Measurements from ENCODE around the gene UBE2J1.

DNA sequence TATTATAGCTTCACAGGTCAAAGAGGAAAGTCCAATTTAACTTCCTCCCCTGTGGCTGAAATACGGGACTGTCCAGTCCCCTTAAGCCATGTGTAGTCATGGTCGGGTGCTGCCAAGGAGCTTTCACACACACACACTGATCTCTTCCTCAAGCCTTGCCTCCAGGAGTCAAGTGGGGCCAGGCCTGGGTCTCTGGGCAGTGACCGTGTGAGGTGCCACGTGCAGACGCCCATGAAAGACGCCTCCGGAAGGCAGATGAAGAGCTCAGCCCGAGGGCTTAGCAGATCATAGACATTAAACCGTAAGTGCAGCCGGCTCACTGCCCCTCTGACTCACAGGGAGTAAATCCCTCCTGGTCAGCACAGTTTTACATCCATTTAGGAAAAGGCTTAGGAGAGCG is 41.6 kb downstream of the UBE2J1 start:
- TF ChIP-seq, protein P1, sequence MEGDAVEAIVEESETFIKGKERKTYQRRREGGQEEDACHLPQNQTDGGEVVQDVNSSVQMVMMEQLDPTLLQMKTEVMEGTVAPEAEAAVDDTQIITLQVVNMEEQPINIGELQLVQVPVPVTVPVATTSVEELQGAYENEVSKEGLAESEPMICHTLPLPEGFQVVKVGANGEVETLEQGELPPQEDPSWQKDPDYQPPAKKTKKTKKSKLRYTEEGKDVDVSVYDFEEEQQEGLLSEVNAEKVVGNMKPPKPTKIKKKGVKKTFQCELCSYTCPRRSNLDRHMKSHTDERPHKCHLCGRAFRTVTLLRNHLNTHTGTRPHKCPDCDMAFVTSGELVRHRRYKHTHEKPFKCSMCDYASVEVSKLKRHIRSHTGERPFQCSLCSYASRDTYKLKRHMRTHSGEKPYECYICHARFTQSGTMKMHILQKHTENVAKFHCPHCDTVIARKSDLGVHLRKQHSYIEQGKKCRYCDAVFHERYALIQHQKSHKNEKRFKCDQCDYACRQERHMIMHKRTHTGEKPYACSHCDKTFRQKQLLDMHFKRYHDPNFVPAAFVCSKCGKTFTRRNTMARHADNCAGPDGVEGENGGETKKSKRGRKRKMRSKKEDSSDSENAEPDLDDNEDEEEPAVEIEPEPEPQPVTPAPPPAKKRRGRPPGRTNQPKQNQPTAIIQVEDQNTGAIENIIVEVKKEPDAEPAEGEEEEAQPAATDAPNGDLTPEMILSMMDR (tag by site-specific recombination; IDR thresholded peaks at IDR 0.05), result no peak
- TF ChIP-seq KLF8 (tag by site-specific recombination; IDR thresholded peaks at IDR 0.05), result no peak
- TF ChIP-seq ZNF140 (tag by site-specific recombination; IDR thresholded peaks at IDR 0.05), result no peak
- no peak for TF ChIP-seq ZNF394 (tag by site-specific recombination; IDR thresholded peaks at IDR 0.05; ENCODE audit: borderline replicate concordance)
- TF ChIP-seq ZNF768 (tag by site-specific recombination; IDR thresholded peaks at IDR 0.05), result no peak
- TF ChIP-seq, protein P2, sequence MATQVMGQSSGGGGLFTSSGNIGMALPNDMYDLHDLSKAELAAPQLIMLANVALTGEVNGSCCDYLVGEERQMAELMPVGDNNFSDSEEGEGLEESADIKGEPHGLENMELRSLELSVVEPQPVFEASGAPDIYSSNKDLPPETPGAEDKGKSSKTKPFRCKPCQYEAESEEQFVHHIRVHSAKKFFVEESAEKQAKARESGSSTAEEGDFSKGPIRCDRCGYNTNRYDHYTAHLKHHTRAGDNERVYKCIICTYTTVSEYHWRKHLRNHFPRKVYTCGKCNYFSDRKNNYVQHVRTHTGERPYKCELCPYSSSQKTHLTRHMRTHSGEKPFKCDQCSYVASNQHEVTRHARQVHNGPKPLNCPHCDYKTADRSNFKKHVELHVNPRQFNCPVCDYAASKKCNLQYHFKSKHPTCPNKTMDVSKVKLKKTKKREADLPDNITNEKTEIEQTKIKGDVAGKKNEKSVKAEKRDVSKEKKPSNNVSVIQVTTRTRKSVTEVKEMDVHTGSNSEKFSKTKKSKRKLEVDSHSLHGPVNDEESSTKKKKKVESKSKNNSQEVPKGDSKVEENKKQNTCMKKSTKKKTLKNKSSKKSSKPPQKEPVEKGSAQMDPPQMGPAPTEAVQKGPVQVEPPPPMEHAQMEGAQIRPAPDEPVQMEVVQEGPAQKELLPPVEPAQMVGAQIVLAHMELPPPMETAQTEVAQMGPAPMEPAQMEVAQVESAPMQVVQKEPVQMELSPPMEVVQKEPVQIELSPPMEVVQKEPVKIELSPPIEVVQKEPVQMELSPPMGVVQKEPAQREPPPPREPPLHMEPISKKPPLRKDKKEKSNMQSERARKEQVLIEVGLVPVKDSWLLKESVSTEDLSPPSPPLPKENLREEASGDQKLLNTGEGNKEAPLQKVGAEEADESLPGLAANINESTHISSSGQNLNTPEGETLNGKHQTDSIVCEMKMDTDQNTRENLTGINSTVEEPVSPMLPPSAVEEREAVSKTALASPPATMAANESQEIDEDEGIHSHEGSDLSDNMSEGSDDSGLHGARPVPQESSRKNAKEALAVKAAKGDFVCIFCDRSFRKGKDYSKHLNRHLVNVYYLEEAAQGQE (tag by site-specific recombination; IDR thresholded peaks at IDR 0.05), result no peak
- no peak for TF ChIP-seq SALL2 (tag by site-specific recombination; IDR thresholded peaks at IDR 0.05; ENCODE audit: borderline replicate concordance)
- TF ChIP-seq ZBTB8A (tag by site-specific recombination; IDR thresholded peaks at IDR 0.05), result no peak
- TF ChIP-seq ZNF549 (tag by site-specific recombination; IDR thresholded peaks at IDR 0.05), result no peak
- TF ChIP-seq ZIC2 (tag by site-specific recombination; IDR thresholded peaks at IDR 0.05), result no peak
- TF ChIP-seq, protein P3, sequence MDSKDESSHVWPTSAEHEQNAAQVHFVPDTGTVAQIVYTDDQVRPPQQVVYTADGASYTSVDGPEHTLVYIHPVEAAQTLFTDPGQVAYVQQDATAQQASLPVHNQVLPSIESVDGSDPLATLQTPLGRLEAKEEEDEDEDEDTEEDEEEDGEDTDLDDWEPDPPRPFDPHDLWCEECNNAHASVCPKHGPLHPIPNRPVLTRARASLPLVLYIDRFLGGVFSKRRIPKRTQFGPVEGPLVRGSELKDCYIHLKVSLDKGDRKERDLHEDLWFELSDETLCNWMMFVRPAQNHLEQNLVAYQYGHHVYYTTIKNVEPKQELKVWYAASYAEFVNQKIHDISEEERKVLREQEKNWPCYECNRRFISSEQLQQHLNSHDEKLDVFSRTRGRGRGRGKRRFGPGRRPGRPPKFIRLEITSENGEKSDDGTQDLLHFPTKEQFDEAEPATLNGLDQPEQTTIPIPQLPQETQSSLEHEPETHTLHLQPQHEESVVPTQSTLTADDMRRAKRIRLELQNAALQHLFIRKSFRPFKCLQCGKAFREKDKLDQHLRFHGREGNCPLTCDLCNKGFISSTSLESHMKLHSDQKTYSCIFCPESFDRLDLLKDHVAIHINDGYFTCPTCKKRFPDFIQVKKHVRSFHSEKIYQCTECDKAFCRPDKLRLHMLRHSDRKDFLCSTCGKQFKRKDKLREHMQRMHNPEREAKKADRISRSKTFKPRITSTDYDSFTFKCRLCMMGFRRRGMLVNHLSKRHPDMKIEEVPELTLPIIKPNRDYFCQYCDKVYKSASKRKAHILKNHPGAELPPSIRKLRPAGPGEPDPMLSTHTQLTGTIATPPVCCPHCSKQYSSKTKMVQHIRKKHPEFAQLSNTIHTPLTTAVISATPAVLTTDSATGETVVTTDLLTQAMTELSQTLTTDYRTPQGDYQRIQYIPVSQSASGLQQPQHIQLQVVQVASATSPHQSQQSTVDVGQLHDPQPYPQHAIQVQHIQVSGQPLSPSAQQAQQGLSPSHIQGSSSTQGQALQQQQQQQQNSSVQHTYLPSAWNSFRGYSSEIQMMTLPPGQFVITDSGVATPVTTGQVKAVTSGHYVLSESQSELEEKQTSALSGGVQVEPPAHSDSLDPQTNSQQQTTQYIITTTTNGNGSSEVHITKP (tag by site-specific recombination; IDR thresholded peaks at IDR 0.05), result no peak
- TF ChIP-seq, protein P4, sequence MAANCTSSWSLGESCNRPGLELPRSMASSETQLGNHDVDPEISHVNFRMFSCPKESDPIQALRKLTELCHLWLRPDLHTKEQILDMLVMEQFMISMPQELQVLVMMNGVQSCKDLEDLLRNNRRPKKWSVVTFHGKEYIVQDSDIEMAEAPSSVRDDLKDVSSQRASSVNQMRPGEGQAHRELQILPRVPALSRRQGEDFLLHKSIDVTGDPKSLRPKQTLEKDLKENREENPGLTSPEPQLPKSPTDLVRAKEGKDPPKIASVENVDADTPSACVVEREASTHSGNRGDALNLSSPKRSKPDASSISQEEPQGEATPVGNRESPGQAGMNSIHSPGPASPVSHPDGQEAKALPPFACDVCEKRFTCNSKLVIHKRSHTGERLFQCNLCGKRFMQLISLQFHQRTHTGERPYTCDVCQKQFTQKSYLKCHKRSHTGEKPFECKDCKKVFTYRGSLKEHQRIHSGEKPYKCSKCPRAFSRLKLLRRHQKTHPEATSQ (tag by site-specific recombination; IDR thresholded peaks at IDR 0.05), result no peak

Data from HEK293 (cell line).